Globus pallidus (tissue), 1 donor: ENCODE data around the gene ALX1.
"Not testable (repeated sequence)": the region's sequence is repeated elsewhere in the genome, so short reads cannot be mapped to it uniquely, and the experiment has no call there.

Experiments used
- DNase-seq: peaks from one replicate; pipeline ENCODE4 v3.0.0-alpha.2; 2015; ENCODE audit warnings: low spot score

The ALX1 gene

DNA sequence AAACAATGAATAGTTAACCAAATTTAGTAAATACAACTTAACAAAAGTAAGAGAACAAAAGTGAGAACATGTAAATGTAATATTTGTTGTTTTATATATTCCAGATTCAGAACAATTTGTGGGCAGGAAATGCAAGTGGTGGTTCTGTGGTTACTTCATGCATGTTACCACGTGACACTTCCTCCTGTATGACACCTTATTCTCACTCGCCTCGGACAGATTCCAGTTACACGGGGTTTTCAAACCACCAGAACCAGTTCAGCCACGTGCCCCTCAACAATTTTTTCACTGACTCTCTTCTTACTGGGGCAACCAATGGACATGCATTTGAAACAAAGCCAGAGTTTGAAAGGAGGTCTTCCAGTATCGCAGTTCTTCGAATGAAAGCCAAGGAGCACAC is 21.0 kb downstream of the ALX1 start:
- DNase-seq = no peak

GRCh38 chr12:85308374-85308773 is 28.4 kb downstream of the ALX1 start:
- no peak for DNase-seq

- DNase-seq = no peak
These were observed 29.1 kb downstream of the ALX1 start for GRCh38 chr12:85309125-85309566.

DNA sequence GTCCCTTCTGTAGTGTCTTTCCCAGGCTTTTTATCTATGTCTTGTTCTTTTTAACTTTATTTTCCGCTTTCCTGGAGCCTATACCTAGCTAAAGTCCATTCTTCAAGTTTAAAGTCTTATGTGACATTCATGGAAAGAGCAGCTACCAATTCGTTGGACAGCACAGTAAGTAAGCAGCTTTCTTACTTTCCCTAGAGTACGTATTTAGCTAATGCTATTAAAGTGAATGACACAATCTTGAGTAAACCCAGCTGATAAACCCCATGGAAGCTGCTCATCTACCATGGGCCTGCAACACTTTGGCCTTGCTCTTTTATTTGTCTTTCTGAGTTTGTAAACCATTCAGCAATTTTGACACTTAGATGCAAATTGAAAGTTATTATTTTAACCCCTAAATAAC is 30.0 kb downstream of the ALX1 start:
- no peak for DNase-seq

DNA sequence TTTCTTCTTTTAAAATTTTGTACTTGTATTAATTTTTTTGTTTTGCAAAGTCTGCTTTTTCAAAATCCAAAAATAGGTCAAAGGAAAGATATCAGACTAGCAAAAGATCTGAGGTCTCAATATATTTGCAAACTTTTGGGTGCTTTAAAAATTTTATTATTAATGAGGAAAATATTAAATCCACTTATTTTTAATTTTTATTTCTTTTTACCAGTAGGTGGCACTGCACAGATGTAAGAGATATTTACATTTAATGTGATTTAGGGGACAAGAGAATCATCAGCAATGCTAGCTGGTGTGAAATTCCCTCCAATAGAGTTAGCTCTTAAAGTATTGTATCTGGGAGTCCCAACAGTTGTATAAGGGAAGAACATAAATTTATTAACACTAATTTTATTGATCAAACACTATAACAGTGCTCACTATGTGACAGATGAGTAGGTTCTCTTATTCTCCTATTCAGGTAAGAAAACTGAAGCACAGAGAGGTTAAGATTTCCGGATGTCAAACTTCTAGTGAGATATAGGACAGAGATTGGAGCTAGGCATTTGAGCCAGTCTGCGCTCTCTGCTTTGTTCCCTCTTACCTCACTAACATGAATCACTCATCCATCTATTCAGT is 30.5 kb downstream of the ALX1 start:
- DNase-seq = no peak

DNA sequence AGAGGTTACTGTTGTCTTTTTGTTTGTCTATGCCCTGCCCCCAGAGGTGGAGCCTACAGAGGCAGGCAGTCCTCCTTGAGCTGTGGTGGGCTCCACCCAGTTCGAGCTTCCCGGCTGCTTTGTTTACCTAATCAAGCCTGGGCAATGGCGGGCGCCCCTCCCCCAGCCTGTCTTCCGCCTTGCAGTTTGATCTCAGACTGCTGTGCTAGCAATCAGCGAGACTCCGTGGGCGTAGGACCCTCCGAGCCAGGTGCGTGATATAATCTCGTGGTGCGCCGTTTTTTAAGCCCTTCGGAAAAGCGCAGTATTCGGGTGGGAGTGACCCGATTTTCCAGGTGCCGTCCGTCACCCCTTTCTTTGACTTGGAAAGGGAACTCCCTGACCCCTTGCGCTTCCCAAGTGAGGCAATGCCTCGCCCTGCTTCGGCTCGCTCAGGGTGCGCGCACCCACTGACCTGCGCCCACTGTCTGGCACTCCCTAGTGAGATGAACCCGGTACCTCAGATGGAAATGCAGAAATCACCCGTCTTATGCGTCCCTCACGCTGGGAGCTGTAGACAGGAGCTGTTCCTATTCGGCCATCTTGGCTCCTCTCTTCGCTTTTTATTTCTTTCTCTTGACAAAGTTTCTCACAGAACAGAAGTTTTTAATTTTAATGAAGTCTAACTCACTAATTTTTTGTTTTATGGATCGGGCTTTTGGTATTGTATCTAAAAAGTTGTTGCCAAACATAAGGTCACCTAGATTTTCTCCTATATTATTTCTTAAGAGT is 38.0 kb downstream of the ALX1 start:
- not testable (repeated sequence) for DNase-seq

GRCh38 chr12:85322715-85323114 is 42.7 kb downstream of the ALX1 start:
- DNase-seq = no peak

DNA sequence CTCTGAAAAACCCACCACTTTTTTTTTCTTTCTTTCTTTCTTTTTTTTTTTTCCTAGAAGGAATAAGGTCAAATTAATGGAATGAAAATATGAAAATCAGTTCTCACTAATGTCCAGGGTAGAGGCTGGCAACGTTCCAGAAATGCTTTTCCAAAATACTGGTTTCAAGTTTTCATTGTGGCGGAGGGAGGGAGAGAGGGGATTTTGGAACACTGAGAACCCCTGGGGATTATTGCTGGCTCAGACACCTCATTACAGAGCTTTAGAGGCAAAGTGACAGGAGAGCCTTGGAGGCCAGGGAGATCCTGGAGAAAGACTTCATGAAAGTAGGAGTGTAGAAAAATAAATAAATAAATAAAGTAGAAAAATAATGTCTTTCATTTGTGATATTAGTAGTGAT is 45.4 kb downstream of the ALX1 start:
- no peak for DNase-seq

- no peak for DNase-seq
These were observed 49.9 kb downstream of the ALX1 start for GRCh38 chr12:85329913-85330312.

DNA sequence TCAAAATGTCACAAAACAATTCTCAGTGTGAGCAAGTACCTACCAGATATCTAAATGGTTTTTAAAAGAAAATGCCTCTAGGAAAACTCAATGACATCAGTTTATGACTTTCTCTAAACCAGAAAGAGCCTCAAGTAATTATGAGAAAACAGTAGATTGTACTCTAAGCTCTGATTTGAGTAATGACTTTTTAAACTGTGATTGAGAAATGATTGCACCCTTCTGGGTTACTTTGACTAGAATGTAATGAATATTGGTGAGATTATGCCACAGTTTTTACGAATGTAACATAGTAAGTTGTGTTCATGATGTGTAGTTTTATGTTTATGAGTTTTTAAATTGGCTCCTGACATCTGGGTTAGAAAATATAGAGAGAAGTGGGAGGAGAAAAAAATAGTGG is 68.8 kb downstream of the ALX1 start:
- DNase-seq = no peak

- DNase-seq = no peak
These were observed 70.3 kb downstream of the ALX1 start for GRCh38 chr12:85350356-85350755.
